ENCODE results near the gene MRPL44. TPM values are rescaled to one million over a fixed set of nuclear protein-coding genes. Genes with fewer than 3 reads are reported as not detected.
A peak's percentile ranks its signal among the peaks of the same experiment; 100 is the strongest.

The MRPL44 gene
- total and polyA plus RNA-seq, 2 of the 13 experiments (the other 11 are each of a cell fraction or from before 2014, with no cell fraction given) = 38.4 to 78.0 TPM

GRCh38 chr2:223957092-223957851 is at the start of gene MRPL44 (continued):
- TF ChIP-seq ARID3A (IDR thresholded peaks at IDR 0.05; ENCODE audit: low read depth, low read length) = no peak; the same call in 1 of the 2 replicates
- TF ChIP-seq KLF15 (CRISPR knock-in tag; IDR thresholded peaks at IDR 0.05; ENCODE audit: borderline replicate concordance) = peak; percentile 84; the same call in 1 of the 2 replicates
- peak; percentile 59 for TF ChIP-seq SNAPC5 (CRISPR knock-in tag; IDR thresholded peaks at IDR 0.05; ENCODE audit: borderline replicate concordance)
- TF ChIP-seq ZIK1 (CRISPR knock-in tag; IDR thresholded peaks at IDR 0.05; ENCODE audit: borderline replicate concordance, low read depth) = peak; percentile 80; the same call in 1 of the 2 replicates
- no peak for TF ChIP-seq MAFF (IDR thresholded peaks at IDR 0.05; ENCODE audit: low read depth, low read length)
- peak; percentile 83; the same call in 1 of the 2 replicates for TF ChIP-seq ZNF773 (CRISPR knock-in tag; IDR thresholded peaks at IDR 0.05; ENCODE audit: borderline replicate concordance)
- TF ChIP-seq PPARG (CRISPR knock-in tag; conservative IDR thresholded peaks at IDR 0.05) = peak; percentile 80
- TF ChIP-seq SIX4 (CRISPR knock-in tag; IDR thresholded peaks at IDR 0.05) = peak; percentile 88
- no peak for TF ChIP-seq ZNF562 (CRISPR knock-in tag; IDR thresholded peaks at IDR 0.05; ENCODE audit: borderline replicate concordance)
- peak; percentile 99 for TF ChIP-seq MEIS1 (CRISPR knock-in tag; IDR thresholded peaks at IDR 0.05; ENCODE audit: borderline replicate concordance)
- peak; percentile 96; the same call in 1 of the 2 replicates for TF ChIP-seq ZNF101 (CRISPR knock-in tag; IDR thresholded peaks at IDR 0.05; ENCODE audit: borderline replicate concordance, low read depth)
- TF ChIP-seq, protein P1, sequence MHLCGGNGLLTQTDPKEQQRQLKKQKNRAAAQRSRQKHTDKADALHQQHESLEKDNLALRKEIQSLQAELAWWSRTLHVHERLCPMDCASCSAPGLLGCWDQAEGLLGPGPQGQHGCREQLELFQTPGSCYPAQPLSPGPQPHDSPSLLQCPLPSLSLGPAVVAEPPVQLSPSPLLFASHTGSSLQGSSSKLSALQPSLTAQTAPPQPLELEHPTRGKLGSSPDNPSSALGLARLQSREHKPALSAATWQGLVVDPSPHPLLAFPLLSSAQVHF (CRISPR knock-in tag; IDR thresholded peaks at IDR 0.05) = no peak; the same call in 1 of the 2 replicates
- TF ChIP-seq HMGXB4 (CRISPR knock-in tag; IDR thresholded peaks at IDR 0.05; ENCODE audit: borderline replicate concordance in 1 of 2, low read depth in 1 of 2) = peak; percentile 100
- TF ChIP-seq DMAP1 (CRISPR knock-in tag; IDR thresholded peaks at IDR 0.05) = peak; percentile 99
- TF ChIP-seq FLYWCH1 (CRISPR knock-in tag; IDR thresholded peaks at IDR 0.05) = 0 out of 2 replicates have a peak, but pooled peaks have one; percentile 69
- peak; percentile 90 for TF ChIP-seq NFATC3 (CRISPR knock-in tag; IDR thresholded peaks at IDR 0.05)
- TF ChIP-seq NFE2 (CRISPR knock-in tag; IDR thresholded peaks at IDR 0.05) = 0 out of 2 replicates have a peak, but pooled peaks have one; percentile 35
- TF ChIP-seq KMT2A (CRISPR knock-in tag; IDR thresholded peaks at IDR 0.05) = peak; percentile 100
- TF ChIP-seq MAF1 (CRISPR knock-in tag; IDR thresholded peaks at IDR 0.05; ENCODE audit: borderline replicate concordance) = peak; percentile 95; the same call in 1 of the 2 replicates
- peak; percentile 82 for TF ChIP-seq NR2F2 (IDR thresholded peaks at IDR 0.05; ENCODE audit: borderline replicate concordance, low read depth)
- TF ChIP-seq SAFB2 (CRISPR knock-in tag; IDR thresholded peaks at IDR 0.05; ENCODE audit: borderline replicate concordance, low read depth) = peak; percentile 92; the same call in 1 of the 2 replicates
- TF ChIP-seq ATF2 (CRISPR knock-in tag; IDR thresholded peaks at IDR 0.05) = peak; percentile 97
- TF ChIP-seq ZNF331 (CRISPR knock-in tag; IDR thresholded peaks at IDR 0.05) = peak; percentile 96
- peak; percentile 61 for TF ChIP-seq NFYC (CRISPR knock-in tag; IDR thresholded peaks at IDR 0.05)

Measured in HepG2 (cell line).